Transverse colon (tissue), 4 donors: ENCODE measurements around the gene ASB10.

Experiments used
- CTCF ChIP-seq, 5 experiments: fragments of 200-600 bp in 3 of 5; fragments of 450-650 bp in 2 of 5; sonication (generic) in 3 of 5; IDR thresholded peaks; 1 replicate in 2 of 5; 2 replicates in 3 of 5; pipeline ENCODE4 v1.5.1; 2016 to 2017; ENCODE audit warnings: antibody characterized with exemption in 5 of 5, inconsistent platforms in 3 of 5, mild to moderate bottlenecking in 2 of 5, moderate library complexity in 1 of 5
- POLR2AphosphoS5 ChIP-seq, 3 donors: sonication (generic); formaldehyde crosslinking; IDR thresholded peaks; one replicate each; pipeline ENCODE4 v1.6.1; 2016; ENCODE audit warnings: antibody characterized with exemption in 3 of 3

- no peak for TF ChIP-seq CTCF (IDR thresholded peaks at IDR 0.05)
- no peak for TF ChIP-seq POLR2AphosphoS5 (IDR thresholded peaks at IDR 0.05)
Observed at GRCh38 chr7:151212626-151213025, 25.6 kb upstream of the ASB10 start.
